Left ventricle myocardium inferior (tissue), 1 donor: ENCODE data around the gene KCNK18. TPM values are rescaled to one million over a fixed set of nuclear protein-coding genes. Genes with fewer than 3 reads are reported as not detected.
A peak's percentile ranks its signal among the peaks of the same experiment; 100 is the strongest.

Experiments
- DNase-seq: peaks from one replicate; pipeline ENCODE4 v3.0.0-alpha.2; 2020
- H3K27ac ChIP-seq: fragments of 200-600 bp; replicated peaks from 2 replicates; pipeline ENCODE4 v1.8.0; 2021
- H3K27me3 ChIP-seq: fragments of 200-600 bp; 2 replicates; pipeline ENCODE4 v1.8.0; 2021; ENCODE audit warnings: low read depth
- H3K36me3 ChIP-seq: fragments of 200-600 bp; 2 replicates; pipeline ENCODE4 v1.8.0; 2021
- H3K4me1 ChIP-seq: fragments of 200-600 bp; 2 replicates; pipeline ENCODE4 v1.8.0; 2021
- H3K4me3 ChIP-seq: fragments of 200-600 bp; 2 replicates; pipeline ENCODE4 v1.8.0; 2021; ENCODE audit warnings: mild to moderate bottlenecking, moderate library complexity
- H3K9me3 ChIP-seq: fragments of 200-600 bp; replicated peaks from 2 replicates; pipeline ENCODE4 v1.8.0; 2021
- intact Hi-C: fragments of 100-400 bp; cut with micrococcal nuclease; formaldehyde crosslinking; loops from one replicate; pipeline ENCODE4 v1.11.0; 2022
- total RNA-seq: library from RNA; stranded (reverse); fragmentation: NEBNext Ultra II Directional; extraction: Animal tissue kit (Norgen Biotek cat#: 25700); gene quantifications from one replicate; pipeline ENCODE4 v1.2.1, GENCODE V29; 2021
- TF ChIP-seq, protein P1 (sequence below): fragments of 200-600 bp; IDR thresholded peaks from 2 replicates; pipeline ENCODE4 v1.8.0; 2021; ENCODE audit warnings: antibody characterized with exemption, mild to moderate bottlenecking, borderline replicate concordance
- donor health status: DM: no; HTN: yes; CAD: no; lungs with severe emphysema.

The KCNK18 gene
- total RNA-seq, 1 donor from 2014 or later = not detected

DNA sequence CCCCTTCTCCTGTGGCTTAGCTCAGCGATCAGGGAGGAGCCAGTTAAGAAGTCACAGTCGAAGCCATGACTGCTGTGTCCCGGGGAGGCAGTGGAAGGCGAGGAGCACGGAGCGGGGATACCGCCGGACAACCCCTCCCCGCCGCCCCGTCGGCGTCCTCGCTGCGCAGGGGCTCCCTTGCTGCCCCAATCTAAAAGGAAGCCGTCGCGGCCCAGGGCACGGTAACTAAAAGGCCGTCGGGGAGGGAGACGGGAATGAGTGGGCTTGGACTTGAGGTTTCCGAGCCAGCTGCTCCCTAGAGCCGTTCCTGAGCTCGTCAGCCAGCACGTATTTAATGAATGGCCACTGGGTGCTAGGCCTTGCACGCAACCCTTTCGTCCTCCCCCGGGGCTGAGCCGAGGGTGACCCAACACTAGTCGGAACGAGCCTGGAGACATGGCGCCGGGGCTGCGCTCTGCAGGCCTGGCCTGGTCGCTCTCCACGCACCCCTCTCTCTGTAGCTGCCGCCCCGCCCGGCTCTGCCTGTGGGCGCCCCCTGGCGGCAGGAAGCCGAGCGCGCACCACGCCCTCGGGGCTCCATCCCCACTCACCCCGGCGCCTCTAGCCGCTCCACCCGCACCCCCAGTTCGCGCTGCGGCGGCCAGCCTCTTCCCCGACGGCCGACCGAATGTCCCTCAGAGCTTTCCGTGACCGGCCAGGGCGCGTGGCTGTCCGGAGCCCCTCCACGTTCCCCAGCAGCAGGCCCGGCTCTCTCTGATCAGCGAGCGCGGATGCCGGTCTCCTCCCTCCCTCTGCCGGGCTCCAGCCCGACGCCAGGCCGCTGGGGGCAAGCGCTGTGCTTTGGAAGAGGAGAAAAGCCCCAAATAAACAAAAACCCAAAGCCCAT lies 29.3 kb upstream of the KCNK18 start:
- H3K27ac ChIP-seq = no peak overlapping the region
- peak; percentile 47 for DNase-seq
- H3K4me1 ChIP-seq = peaks cover 31% of the 10 kb centered on the region
- H3K36me3 ChIP-seq = no peaks in the 10 kb centered on the region
- H3K4me3 ChIP-seq = peak overlapping the region; percentile 50
- intact Hi-C loops = no loop called here
- H3K27me3 ChIP-seq = peaks cover 100% of the 10 kb centered on the region
- no peaks in the 10 kb centered on the region for H3K9me3 ChIP-seq
- TF ChIP-seq, protein P1, sequence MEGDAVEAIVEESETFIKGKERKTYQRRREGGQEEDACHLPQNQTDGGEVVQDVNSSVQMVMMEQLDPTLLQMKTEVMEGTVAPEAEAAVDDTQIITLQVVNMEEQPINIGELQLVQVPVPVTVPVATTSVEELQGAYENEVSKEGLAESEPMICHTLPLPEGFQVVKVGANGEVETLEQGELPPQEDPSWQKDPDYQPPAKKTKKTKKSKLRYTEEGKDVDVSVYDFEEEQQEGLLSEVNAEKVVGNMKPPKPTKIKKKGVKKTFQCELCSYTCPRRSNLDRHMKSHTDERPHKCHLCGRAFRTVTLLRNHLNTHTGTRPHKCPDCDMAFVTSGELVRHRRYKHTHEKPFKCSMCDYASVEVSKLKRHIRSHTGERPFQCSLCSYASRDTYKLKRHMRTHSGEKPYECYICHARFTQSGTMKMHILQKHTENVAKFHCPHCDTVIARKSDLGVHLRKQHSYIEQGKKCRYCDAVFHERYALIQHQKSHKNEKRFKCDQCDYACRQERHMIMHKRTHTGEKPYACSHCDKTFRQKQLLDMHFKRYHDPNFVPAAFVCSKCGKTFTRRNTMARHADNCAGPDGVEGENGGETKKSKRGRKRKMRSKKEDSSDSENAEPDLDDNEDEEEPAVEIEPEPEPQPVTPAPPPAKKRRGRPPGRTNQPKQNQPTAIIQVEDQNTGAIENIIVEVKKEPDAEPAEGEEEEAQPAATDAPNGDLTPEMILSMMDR = peak; percentile 84

DNA sequence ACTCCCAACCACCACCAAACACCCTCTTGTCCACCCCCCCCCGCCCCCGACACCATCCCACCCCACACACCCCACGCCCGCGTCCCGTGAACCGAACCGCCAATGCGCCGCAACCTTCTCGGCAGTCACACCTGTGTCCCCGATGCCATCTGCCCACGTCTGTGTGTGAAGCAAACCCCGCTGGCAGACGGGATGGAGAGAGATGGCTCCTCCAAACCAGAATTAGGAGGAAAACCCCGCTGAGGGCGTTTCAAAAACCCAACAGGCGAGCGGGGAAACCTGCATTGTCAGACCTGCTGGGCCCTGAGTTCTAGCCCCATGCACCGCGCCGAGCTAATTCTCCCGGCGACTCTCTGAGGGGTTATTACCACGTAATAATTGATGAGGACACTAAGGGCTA lies 28.6 kb upstream of the KCNK18 start:
- H3K27me3 ChIP-seq = peaks cover 100% of the 10 kb centered on the region
- intact Hi-C loops = no loop called here

DNA sequence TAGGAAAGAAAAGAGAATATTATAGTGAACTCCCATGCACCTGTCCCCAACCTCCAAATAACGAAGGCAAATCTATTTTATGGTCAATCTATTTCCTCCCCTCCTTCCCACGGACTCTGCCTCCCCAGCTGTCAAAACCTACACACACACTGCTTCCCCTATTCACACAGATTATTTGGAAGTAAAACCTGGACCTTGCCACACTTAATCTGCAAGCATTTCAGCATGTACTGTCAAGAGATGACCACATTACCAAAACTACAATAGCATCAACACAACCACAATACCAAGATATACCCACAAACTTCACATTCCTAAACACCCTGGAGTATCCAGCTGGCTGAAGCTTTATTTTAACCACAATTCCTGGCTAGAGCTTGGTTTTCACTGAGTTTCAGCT lies 27.8 kb upstream of the KCNK18 start:
- H3K36me3 ChIP-seq = no peaks in the 10 kb centered on the region
- no peaks in the 10 kb centered on the region for H3K9me3 ChIP-seq
- peaks cover 100% of the 10 kb centered on the region for H3K27me3 ChIP-seq
- intact Hi-C loops = no loop called here
- H3K4me1 ChIP-seq = peaks cover 24% of the 10 kb centered on the region
- DNase-seq = no peak
- no peak overlapping the region for H3K27ac ChIP-seq
- no peak overlapping the region for H3K4me3 ChIP-seq
- TF ChIP-seq, protein P1 = no peak

More for the DNA sequence above, 28.6 kb upstream of the KCNK18 start:
- TF ChIP-seq, protein P1 = no peak
- no peaks in the 10 kb centered on the region for H3K9me3 ChIP-seq
- H3K4me1 ChIP-seq = peaks cover 24% of the 10 kb centered on the region
- no peak overlapping the region for H3K27ac ChIP-seq
- no peak overlapping the region for H3K4me3 ChIP-seq
- DNase-seq = no peak
- H3K36me3 ChIP-seq = no peaks in the 10 kb centered on the region

DNA sequence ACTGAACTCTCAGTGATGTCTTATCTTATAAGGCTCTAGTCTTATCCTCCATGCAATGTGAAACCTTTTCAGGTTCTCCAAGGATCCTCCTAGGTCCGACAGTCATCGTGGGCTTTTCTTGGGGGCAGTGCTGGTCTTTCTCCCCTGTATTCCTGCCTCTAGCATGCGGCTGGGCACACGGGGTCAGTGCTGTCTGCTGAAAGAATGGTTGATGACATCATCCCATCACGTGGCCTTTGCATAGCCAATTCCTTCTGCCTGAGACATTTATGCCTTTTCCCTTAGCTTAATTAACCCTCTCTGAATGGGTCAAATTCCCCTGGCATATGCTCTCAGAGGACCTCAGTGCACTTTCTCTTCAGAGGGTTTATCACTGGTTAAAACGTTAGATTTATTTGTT lies 27.0 kb upstream of the KCNK18 start:
- Histone ChIP-seq H3K27ac (no peak overlapping the region), H3K4me1 (peaks cover 20% of the 10 kb centered on the region), H3K36me3 (no peaks in the 10 kb centered on the region), H3K27me3 (peaks cover 96% of the 10 kb centered on the region), H3K4me3 (no peak overlapping the region), H3K9me3 (no peaks in the 10 kb centered on the region)
- TF ChIP-seq, protein P1 = no peak
- DNase-seq = no peak
- intact Hi-C loops = loop anchor here (5.0 to 10.0 kb wide), 2 partner anchors 373 to 485 kb away; no protein-coding TSS in a partner anchor

DNA sequence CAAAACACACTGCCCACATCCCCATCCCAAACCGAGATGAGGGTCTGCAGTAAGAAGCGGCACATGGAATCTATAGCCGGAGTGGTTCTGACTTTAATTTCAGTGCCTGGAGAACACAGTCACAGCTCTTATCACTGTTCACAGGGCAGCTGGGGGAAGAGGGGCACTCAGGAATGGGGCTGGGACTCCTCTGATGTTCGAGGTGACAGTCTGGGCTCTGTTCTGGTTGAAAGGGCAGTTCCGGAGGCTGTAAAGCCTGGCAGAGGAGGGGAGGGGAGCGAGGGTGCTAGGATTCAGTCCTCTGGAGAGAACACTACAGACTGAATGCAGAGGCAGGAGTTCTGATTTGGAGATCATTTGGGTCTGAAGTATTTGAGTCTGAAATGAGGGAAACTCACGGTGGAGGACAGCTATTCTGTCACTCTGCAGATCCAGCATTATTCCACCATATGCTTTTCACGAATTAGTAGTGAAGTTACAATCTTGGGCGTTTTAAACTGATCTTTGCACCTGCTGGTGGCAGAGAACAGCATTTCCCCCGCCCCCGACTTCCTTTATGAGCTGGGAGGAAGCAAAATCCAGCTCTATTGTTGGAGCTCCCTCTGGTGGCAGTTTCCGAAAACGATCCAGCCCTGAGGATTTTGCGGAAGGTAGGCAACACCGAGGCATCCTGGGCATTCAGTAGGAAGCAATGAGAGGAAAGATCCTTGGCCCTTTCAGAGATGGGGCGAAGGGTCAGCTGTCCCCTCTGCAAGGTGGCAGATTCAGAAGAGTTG lies 22.7 kb upstream of the KCNK18 start:
- TF ChIP-seq, protein P1 = peak; percentile 85
- Histone ChIP-seq H3K4me1 (peaks cover 10% of the 10 kb centered on the region), H3K36me3 (no peaks in the 10 kb centered on the region), H3K4me3 (peak overlapping the region; percentile 63), H3K27me3 (peaks cover 90% of the 10 kb centered on the region), H3K9me3 (no peaks in the 10 kb centered on the region), H3K27ac (no peak overlapping the region)
- intact Hi-C loops = loop anchor here (5.0 to 10.0 kb wide), 2 partner anchors 377 to 490 kb away; no protein-coding TSS in a partner anchor
- DNase-seq = peak; percentile 60
